Loucy (cell line): ENCODE data around the gene ZBTB16.

Source experiments
- H2AFZ ChIP-seq: fragments of 200-600 bp; sonication (generic); 2 replicates; pipeline ENCODE4 v1.6.0; 2016; ENCODE audit warnings: antibody characterized with exemption, mild to moderate bottlenecking, low read length, moderate library complexity
- H3F3A ChIP-seq: fragments of 200-600 bp; 2 replicates; pipeline ENCODE4 v1.6.0; 2016; ENCODE audit warnings: antibody characterized with exemption, low read depth, mild to moderate bottlenecking
- H3K27me3 ChIP-seq: fragments of 200-600 bp; sonication (generic); 2 replicates; pipeline ENCODE4 v1.6.1; 2014; ENCODE audit warnings: low read length, mild to moderate bottlenecking; ENCODE audit not compliant: insufficient read depth, poor library complexity, severe bottlenecking
- H3K36me3 ChIP-seq: fragments of 200-600 bp; sonication (generic); 2 replicates; pipeline ENCODE4 v1.6.1; 2016; ENCODE audit warnings: low read length; ENCODE audit not compliant: insufficient read depth
- H3K4me1 ChIP-seq: fragments of 200-600 bp; sonication (generic); 2 replicates; pipeline ENCODE4 v1.5.1; 2014; ENCODE audit warnings: low read length, mild to moderate bottlenecking; ENCODE audit not compliant: insufficient read depth, poor library complexity, severe bottlenecking
- H3K4me2 ChIP-seq: fragments of 200-600 bp; sonication (generic); 2 replicates; pipeline ENCODE4 v1.6.0; 2014; ENCODE audit warnings: antibody characterized with exemption, low read length, low read depth, mild to moderate bottlenecking; ENCODE audit not compliant: poor library complexity, severe bottlenecking
- H3K4me3 ChIP-seq: fragments of 200-600 bp; sonication (generic); 2 replicates; pipeline ENCODE4 v1.5.1; 2014; ENCODE audit warnings: low read length, mild to moderate bottlenecking, mixed read lengths; ENCODE audit not compliant: poor library complexity, severe bottlenecking
- H3K79me2 ChIP-seq: fragments of 200-600 bp; sonication (generic); 2 replicates; pipeline ENCODE4 v1.6.1; 2014; ENCODE audit warnings: low read length; ENCODE audit not compliant: insufficient read depth
- H3K9ac ChIP-seq: fragments of 200-600 bp; sonication (generic); 2 replicates; pipeline ENCODE4 v1.6.0; 2014; ENCODE audit warnings: mild to moderate bottlenecking, low read depth, low read length, moderate library complexity; ENCODE audit not compliant: poor library complexity, severe bottlenecking
- H3K9me2 ChIP-seq: fragments of 200-600 bp; sonication (generic); replicated peaks from 2 replicates; pipeline ENCODE4 v1.6.1; 2016; ENCODE audit warnings: low read depth, low read length, mixed read lengths
- H3K9me3 ChIP-seq: fragments of 200-600 bp; sonication (generic); 2 replicates; pipeline ENCODE4 v1.6.1; 2014; ENCODE audit warnings: mild to moderate bottlenecking, antibody characterized with exemption, low read length, low read depth; ENCODE audit not compliant: insufficient read depth
- H4K20me1 ChIP-seq: fragments of 200-600 bp; sonication (generic); 2 replicates; pipeline ENCODE4 v1.6.0; 2014; ENCODE audit warnings: antibody characterized with exemption, low read length, mild to moderate bottlenecking; ENCODE audit not compliant: insufficient read depth, poor library complexity, severe bottlenecking
- CTCF ChIP-seq: fragments of 200-600 bp; sonication (generic); conservative IDR thresholded peaks from 2 replicates; pipeline ENCODE4 v1.5.1; 2014; ENCODE audit warnings: mild to moderate bottlenecking, antibody characterized with exemption, low read length
- EZH2phosphoT487 ChIP-seq: fragments of 200-600 bp; IDR thresholded peaks from 2 replicates; pipeline ENCODE4 v1.6.1; 2018; ENCODE audit warnings: antibody characterized with exemption, mild to moderate bottlenecking, moderate library complexity, borderline replicate concordance

Gene ZBTB16

GRCh38 chr11:114282488-114282887 is 223.0 kb downstream of the ZBTB16 start:
- Histone ChIP-seq H3K4me1 (no peaks in the 10 kb centered on the region), H2AFZ (no peak overlapping the region)
- TF ChIP-seq CTCF (no peak), EZH2phosphoT487 (no peak)

GRCh38 chr11:114283422-114283821 is 223.9 kb downstream of the ZBTB16 start:
- Histone ChIP-seq H3K79me2 (no peaks in the 10 kb centered on the region), H3K9ac (no peak overlapping the region), H3K4me3 (no peak overlapping the region), H3K9me3 (no peaks in the 10 kb centered on the region), H4K20me1 (no peaks in the 10 kb centered on the region), H3K27me3 (peaks cover 7% of the 10 kb centered on the region), H3K36me3 (no peaks in the 10 kb centered on the region), H3K9me2 (no peaks in the 10 kb centered on the region), H3F3A (no peaks in the 10 kb centered on the region), H3K4me1 (no peaks in the 10 kb centered on the region), H3K4me2 (no peak overlapping the region), H2AFZ (no peak overlapping the region)
- TF ChIP-seq EZH2phosphoT487 (no peak), CTCF (no peak)

More at GRCh38 chr11:114282488-114282887, 223.0 kb downstream of the ZBTB16 start:
- no peaks in the 10 kb centered on the region for H3K9me2 ChIP-seq
- no peaks in the 10 kb centered on the region for H3K36me3 ChIP-seq
- H3K27me3 ChIP-seq: no peaks in the 10 kb centered on the region
- no peaks in the 10 kb centered on the region for H4K20me1 ChIP-seq
- H3K4me2 ChIP-seq: no peak overlapping the region
- no peaks in the 10 kb centered on the region for H3K9me3 ChIP-seq
- H3K4me3 ChIP-seq: no peak overlapping the region
- no peaks in the 10 kb centered on the region for H3K79me2 ChIP-seq
- H3F3A ChIP-seq: no peaks in the 10 kb centered on the region
- H3K9ac ChIP-seq: no peak overlapping the region

GRCh38 chr11:114284021-114284420 is 224.5 kb downstream of the ZBTB16 start:
- no peak overlapping the region for H3K9ac ChIP-seq
- no peaks in the 10 kb centered on the region for H3K36me3 ChIP-seq
- TF ChIP-seq CTCF: no peak
- no peak for TF ChIP-seq EZH2phosphoT487
- H3K27me3 ChIP-seq: peaks cover 7% of the 10 kb centered on the region
- no peaks in the 10 kb centered on the region for H3K9me3 ChIP-seq
- no peaks in the 10 kb centered on the region for H3K4me1 ChIP-seq
- H3F3A ChIP-seq: no peaks in the 10 kb centered on the region
- no peaks in the 10 kb centered on the region for H3K9me2 ChIP-seq
- H3K79me2 ChIP-seq: no peaks in the 10 kb centered on the region
- H2AFZ ChIP-seq: no peak overlapping the region
- H3K4me2 ChIP-seq: no peak overlapping the region
- H4K20me1 ChIP-seq: no peaks in the 10 kb centered on the region
- H3K4me3 ChIP-seq: no peak overlapping the region
